ENCODE data around the gene CACNB2.

CACNB2 gene

DNA sequence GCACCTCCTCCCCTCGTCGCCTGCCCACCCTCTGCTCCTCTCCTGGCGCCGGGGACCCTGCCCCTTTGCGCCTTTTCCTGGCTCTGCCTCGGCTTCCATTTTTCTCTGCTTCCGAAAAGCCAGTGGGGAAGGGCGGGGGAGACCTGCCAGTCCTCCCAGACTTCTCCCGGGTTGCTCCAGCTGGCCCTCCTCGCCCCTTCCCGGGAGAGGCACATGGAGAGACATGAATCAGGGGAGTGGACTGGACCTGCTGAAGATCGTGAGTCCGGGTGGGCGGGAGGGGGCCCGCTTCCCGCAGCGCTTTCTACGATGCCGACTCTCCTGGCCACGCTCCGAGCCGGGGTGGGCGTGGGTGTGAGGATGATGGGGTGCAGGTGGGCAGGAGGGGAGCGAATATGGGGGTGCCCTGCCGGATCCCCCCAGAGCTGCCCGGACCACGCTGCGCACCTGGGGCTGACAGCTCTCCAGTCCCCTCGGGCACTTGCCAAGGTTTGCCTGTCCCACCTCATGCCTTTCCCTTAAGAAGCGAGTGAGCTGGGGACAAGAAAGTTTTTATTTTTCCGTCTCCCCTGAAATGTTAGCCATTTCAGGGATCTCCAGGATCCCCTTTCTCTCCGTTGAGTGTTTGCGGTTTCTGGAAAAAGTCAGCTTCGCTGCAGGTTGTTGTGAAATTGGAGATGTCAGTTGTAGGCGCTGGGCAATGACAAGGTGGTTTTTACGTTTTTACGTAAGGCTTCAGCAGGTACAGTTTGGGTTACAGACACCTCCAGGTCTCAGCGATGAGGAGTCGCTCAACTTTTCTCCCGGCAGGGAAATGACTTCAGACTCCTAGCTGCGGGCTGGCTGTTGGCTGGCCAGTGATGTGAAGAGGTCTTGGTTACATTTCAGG lies 977 bp downstream of the CACNB2 start:
- POLR2A ChIA-PET = no interaction called here
- no peak for DNase-seq (ENCODE audit: extremely low spot score)
- CTCF ChIA-PET = interaction anchor here (1.4 kb wide), 1 partner anchor 11 kb away, joined by 3 read pairs; no protein-coding TSS in a partner anchor
- TF ChIP-seq, protein P1, sequence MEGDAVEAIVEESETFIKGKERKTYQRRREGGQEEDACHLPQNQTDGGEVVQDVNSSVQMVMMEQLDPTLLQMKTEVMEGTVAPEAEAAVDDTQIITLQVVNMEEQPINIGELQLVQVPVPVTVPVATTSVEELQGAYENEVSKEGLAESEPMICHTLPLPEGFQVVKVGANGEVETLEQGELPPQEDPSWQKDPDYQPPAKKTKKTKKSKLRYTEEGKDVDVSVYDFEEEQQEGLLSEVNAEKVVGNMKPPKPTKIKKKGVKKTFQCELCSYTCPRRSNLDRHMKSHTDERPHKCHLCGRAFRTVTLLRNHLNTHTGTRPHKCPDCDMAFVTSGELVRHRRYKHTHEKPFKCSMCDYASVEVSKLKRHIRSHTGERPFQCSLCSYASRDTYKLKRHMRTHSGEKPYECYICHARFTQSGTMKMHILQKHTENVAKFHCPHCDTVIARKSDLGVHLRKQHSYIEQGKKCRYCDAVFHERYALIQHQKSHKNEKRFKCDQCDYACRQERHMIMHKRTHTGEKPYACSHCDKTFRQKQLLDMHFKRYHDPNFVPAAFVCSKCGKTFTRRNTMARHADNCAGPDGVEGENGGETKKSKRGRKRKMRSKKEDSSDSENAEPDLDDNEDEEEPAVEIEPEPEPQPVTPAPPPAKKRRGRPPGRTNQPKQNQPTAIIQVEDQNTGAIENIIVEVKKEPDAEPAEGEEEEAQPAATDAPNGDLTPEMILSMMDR (IDR thresholded peaks at IDR 0.05; ENCODE audit: control extremely low read depth, extremely low read depth, low read depth, missing control alignments) = no peak

DNA sequence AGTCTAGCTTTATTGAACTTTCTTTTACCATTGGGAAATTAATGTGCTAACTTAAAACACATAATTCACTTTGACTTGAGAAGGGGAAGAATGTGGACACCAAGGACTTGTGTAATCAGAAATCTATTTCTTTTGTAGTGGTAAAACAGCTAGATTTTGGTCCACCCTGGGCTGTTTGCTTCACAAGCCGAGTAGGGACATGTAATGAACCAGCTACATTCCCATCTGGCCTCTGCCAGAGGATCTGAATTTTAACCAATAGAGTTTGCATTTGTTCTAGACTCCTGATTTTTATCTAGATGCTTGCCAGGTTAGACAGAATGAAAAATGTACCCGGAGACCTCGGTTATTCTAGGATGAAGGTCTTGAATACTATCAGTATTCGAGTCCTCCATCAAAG lies 1.9 kb downstream of the CACNB2 start:
- ChIA-PET CTCF (interaction anchor here (1.4 kb wide), 1 partner anchor 11 kb away, joined by 3 read pairs; no protein-coding TSS in a partner anchor), POLR2A (no interaction called here)
- TF ChIP-seq, protein P1 (IDR thresholded peaks at IDR 0.05; ENCODE audit: control extremely low read depth, extremely low read depth, low read depth, missing control alignments) = no peak
- no peak for DNase-seq (ENCODE audit: extremely low spot score)

DNA sequence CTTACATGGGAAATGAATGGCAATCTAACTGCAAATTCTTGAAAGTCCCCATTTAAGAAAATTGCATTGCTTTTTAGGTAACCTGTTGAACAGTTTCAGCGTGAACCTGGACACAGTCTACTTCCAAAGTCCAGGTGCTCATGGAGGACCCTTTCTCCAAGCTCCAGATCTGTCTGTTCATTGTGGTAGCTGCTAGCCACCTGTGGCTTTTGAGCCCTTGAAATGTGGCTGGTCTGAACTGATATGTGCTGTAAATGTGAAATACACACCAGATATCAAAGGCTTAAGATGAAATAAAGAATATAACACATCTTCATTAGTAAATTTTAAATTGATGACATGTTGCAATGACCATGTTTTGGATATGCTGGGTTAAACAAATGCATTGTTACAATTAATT lies 4.2 kb downstream of the CACNB2 start:
- CTCF ChIA-PET = no interaction called here
- no peak for DNase-seq (ENCODE audit: extremely low spot score)
- POLR2A ChIA-PET = no interaction called here
- TF ChIP-seq, protein P1 (IDR thresholded peaks at IDR 0.05; ENCODE audit: control extremely low read depth, extremely low read depth, low read depth, missing control alignments) = no peak

DNA sequence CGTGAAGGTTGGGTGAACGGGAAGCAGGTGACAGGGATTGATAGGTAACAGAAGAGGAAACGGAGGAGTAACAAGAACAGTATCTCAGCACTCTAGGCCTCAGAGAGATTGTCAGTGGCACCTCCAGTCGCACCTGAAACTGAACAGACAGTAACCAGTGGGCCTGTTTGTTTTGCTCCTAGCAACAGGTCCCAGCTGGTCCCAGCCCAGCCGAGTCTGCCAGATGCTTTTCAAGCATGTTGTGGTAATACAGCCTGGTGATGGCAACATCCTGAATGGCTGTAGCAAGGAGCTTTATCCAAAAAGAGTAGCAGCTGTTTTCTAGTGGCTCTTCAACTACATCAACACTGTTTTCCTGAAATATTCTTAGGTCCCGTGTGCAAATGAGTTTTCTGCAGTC lies 4.7 kb downstream of the CACNB2 start:
- no peak for DNase-seq (ENCODE audit: extremely low spot score)
- POLR2A ChIA-PET = no interaction called here
- CTCF ChIA-PET = interaction anchor here (1.1 kb wide), 1 partner anchor 40 kb away, joined by 3 read pairs; no protein-coding TSS in a partner anchor
- TF ChIP-seq, protein P1 (IDR thresholded peaks at IDR 0.05; ENCODE audit: control extremely low read depth, extremely low read depth, low read depth, missing control alignments) = no peak

DNA sequence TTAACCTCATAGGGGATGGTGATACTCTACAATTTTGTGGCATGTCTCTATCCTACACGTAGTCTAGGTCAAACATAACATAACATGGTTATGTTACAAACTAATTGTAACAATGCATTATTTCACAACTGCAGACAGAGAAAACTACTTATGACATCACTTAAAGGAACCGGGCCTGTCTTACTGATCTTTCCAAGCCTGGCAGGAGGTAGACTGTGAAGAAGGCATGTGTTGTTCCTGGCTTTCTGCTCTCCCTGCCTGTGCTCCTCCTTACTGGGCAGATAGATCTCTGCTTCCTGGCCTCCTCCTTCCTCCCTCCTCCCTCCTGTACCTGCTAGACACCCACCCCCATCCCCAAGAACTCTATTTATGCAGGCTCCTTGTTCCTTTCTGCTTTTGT lies 5.4 kb downstream of the CACNB2 start:
- TF ChIP-seq, protein P1 (IDR thresholded peaks at IDR 0.05; ENCODE audit: control extremely low read depth, extremely low read depth, low read depth, missing control alignments) = no peak
- DNase-seq (ENCODE audit: extremely low spot score) = no peak
- CTCF ChIA-PET = interaction anchor here (1.1 kb wide), 1 partner anchor 41 kb away, joined by 3 read pairs; no protein-coding TSS in a partner anchor
- POLR2A ChIA-PET = no interaction called here

DNA sequence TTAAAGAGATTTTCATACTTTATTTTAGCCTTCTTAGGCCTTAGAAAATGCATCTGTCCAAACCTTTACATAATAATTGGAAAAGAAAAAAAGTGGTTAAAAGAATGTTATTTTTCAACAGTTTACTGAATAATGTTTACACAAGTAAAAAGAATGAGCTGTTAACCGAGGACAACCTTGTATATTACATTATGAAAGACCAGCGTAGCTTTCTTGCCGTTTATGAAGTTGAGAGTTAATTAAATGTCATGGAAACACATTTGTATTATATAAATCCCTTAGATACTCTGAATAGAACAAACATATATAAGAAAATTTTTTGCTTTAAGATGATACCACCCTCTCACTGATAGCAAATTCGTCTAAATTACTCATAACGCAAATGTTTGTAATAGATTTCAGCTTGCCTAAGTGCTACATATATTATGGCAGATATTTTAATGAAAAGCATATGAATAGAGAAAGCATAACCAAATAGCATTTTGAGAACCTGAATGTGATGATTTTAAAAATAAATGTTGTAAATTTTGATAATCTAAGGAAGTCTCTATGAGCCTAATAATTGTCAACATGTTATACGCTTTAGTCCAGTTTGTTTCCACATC lies 9.1 kb downstream of the CACNB2 start:
- POLR2A ChIA-PET = no interaction called here
- TF ChIP-seq, protein P1 (IDR thresholded peaks at IDR 0.05; ENCODE audit: control extremely low read depth, extremely low read depth, low read depth, missing control alignments) = no peak
- no peak for DNase-seq (ENCODE audit: extremely low spot score)
- CTCF ChIA-PET = interaction anchor here (1.1 kb wide), 1 partner anchor 44 kb away, joined by 3 read pairs; no protein-coding TSS in a partner anchor

All from GM10248 (cell line).